Putamen (tissue), 1 donor: ENCODE measurements around the gene TJP1.
"Not testable (repeated sequence)": the region's sequence is repeated elsewhere in the genome, so short reads cannot be mapped to it uniquely, and the experiment has no call there.

Experiments used
- DNase-seq: peaks from one replicate; pipeline ENCODE4 v3.0.0-alpha.2; 2016; ENCODE audit warnings: low spot score

TJP1 gene

GRCh38 chr15:29681166-29681845 lies 141.0 kb downstream of the TJP1 start:
- DNase-seq: no peak

GRCh38 chr15:29680465-29681165 lies 141.7 kb downstream of the TJP1 start:
- DNase-seq: no peak

GRCh38 chr15:29678504-29679034 lies 143.7 kb downstream of the TJP1 start:
- DNase-seq: no peak

GRCh38 chr15:29677871-29678461 lies 144.3 kb downstream of the TJP1 start:
- no peak for DNase-seq

- DNase-seq: no peak
These were observed 144.8 kb downstream of the TJP1 start for GRCh38 chr15:29677455-29677854.

GRCh38 chr15:29676961-29677402 lies 145.3 kb downstream of the TJP1 start:
- no peak for DNase-seq

GRCh38 chr15:29676374-29676960 lies 145.8 kb downstream of the TJP1 start:
- DNase-seq: not testable (repeated sequence)

GRCh38 chr15:29675791-29676301 lies 146.4 kb downstream of the TJP1 start:
- no peak for DNase-seq

GRCh38 chr15:29674661-29675533 lies 147.4 kb downstream of the TJP1 start:
- DNase-seq: no peak

GRCh38 chr15:29672923-29673809 lies 149.1 kb downstream of the TJP1 start:
- DNase-seq: no peak

GRCh38 chr15:29672446-29672845 lies 149.8 kb downstream of the TJP1 start:
- DNase-seq: no peak

- DNase-seq: not testable (repeated sequence)
These were observed 150.2 kb downstream of the TJP1 start for GRCh38 chr15:29672046-29672445.

GRCh38 chr15:29670998-29671981 lies 151.0 kb downstream of the TJP1 start:
- no peak for DNase-seq

GRCh38 chr15:29670266-29670665 lies 152.0 kb downstream of the TJP1 start:
- DNase-seq: no peak

- no peak for DNase-seq
These were observed 152.4 kb downstream of the TJP1 start for GRCh38 chr15:29669823-29670222.

- peak; percentile 81 for DNase-seq
These were observed 154.1 kb downstream of the TJP1 start for GRCh38 chr15:29668120-29668602.

- DNase-seq: no peak
These were observed 156.0 kb downstream of the TJP1 start for GRCh38 chr15:29666241-29666640.

GRCh38 chr15:29665444-29666003 lies 156.7 kb downstream of the TJP1 start:
- DNase-seq: no peak

GRCh38 chr15:29664406-29664805 lies 157.9 kb downstream of the TJP1 start:
- no peak for DNase-seq
